Lower leg skin (tissue), 3 donors: ENCODE measurements around the gene ZBTB17.

Experiments
- CTCF ChIP-seq, 3 donors: fragments of 450-650 bp; IDR thresholded peaks; one replicate each; pipeline ENCODE4 v1.5.1; 2016; ENCODE audit warnings: antibody characterized with exemption in 3 of 3, mild to moderate bottlenecking in 3 of 3, moderate library complexity in 2 of 3
- POLR2A ChIP-seq, 2 donors: fragments of 450-650 bp; IDR thresholded peaks; one replicate each; pipeline ENCODE4 v1.6.1; 2016 to 2017; ENCODE audit warnings: antibody characterized with exemption in 2 of 2, mild to moderate bottlenecking in 1 of 2, moderate library complexity in 1 of 2

- no peak for TF ChIP-seq CTCF (IDR thresholded peaks at IDR 0.05)
- TF ChIP-seq POLR2A (IDR thresholded peaks at IDR 0.05): no peak
Observed at GRCh38 chr1:16015491-16015890, 39.6 kb upstream of the ZBTB17 start.
